GM12891 (cell line): ENCODE measurements around the gene C3orf85.

Source experiments
- POLR2A ChIP-seq: IDR thresholded peaks from 2 replicates; pipeline ENCODE4 v1.6.1; 2011; ENCODE audit warnings: low read depth, low read length, control low read depth
- POLR2AphosphoS5 ChIP-seq: IDR thresholded peaks from 2 replicates; pipeline ENCODE4 v1.6.1; 2011; ENCODE audit warnings: low read depth, low read length, control low read depth
- TAF1 ChIP-seq: IDR thresholded peaks from 2 replicates; pipeline ENCODE4 v1.6.1; 2011; ENCODE audit warnings: low read depth, low read length, control low read depth

DNA sequence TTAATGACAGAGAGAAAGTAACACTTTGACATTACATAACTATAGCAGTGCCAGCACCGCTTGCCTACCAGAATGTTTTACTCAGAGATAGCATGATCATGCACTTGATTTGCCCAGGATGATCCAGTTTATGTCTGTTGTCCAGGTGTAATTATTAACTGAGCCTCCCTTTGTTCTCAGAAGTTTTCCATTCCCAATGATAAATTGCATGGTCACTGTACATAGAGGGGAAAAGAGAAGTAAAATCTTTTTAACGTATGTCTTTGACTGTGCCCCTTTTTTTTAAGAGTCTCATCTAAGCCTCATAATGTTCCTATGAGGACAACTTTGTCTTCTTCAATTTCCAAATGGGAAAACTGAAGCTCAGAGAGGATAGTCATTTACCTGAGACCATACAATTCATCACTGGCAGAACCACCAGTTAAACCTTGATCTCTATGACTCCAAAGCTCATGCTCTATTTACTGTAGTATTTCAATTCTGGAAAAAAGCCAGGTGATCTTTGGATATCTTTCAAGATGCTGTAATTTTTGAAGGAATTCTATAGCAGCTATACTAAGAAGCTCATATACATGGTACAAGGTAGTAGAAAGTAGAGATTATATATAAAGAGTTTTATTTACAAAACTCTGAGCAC is 25.1 kb downstream of the C3orf85 start:
- TF ChIP-seq TAF1 = no peak
- TF ChIP-seq POLR2AphosphoS5 = no peak
- no peak for TF ChIP-seq POLR2A
